Globus pallidus (tissue), 1 donor: ENCODE results near the gene MAPK8IP1.
"Not testable (repeated sequence)": the region's sequence is repeated elsewhere in the genome, so short reads cannot be mapped to it uniquely, and the experiment has no call there.

Experiments used
- DNase-seq: peaks from one replicate; pipeline ENCODE4 v3.0.0-alpha.2; 2015; ENCODE audit warnings: low spot score

The MAPK8IP1 gene

DNA sequence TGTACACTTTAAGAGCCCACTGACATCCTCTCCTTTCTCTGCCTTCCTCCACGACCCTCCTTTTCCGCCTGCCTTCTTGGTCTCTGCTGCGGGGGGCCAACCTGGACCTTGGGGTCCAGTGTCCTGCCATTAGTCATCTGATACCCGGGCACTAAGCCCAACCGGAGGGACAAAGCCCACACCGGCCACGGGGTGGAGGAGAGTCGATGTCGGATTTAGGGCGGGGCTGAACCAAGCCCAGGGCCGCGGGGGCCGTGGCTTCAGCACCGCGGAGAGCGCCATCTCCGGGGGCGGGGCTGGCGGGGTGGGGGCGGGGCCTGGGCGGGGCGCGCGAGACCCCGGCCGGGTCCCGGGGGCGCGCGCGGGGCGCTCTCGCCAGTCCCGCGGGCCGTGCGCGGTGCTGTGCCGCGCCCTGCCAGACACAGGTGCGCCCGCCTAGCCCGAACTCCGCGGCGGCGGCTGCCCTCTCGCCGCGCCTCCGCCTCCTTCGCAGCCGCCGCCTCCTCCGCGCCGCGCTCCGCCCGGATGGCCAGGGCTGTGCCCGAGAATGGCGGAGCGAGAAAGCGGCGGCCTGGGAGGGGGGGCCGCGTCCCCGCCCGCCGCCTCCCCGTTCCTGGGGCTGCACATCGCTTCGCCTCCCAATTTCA lies at the start of gene MAPK8IP1:
Gene MAPK8IP1, plus strand, starts transcription at position 378 of the 647 bp plus-strand sequence. Its CDS starts 170 bp downstream, at position 548.
- no peak for DNase-seq

DNA sequence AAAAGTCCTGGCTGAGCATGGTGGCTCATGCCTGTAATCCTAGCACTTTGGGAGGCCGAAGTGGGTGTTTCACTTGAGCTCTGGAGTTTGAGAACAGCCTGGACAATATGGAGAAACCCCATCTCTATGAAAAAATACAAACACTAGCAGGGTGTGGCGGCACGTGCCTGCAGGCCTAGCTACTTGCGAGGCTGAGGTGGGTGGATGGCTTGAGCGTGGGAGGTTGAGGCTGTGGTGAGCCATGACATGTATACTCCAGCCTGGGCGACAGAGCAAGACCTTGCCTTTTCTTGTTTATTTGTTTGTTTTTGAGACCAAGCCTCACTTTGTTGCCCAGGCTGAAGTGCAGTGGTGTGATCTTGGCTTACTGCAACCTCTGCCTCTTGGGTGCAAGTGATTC lies 46.2 kb upstream of the MAPK8IP1 start:
- no peak for DNase-seq

DNA sequence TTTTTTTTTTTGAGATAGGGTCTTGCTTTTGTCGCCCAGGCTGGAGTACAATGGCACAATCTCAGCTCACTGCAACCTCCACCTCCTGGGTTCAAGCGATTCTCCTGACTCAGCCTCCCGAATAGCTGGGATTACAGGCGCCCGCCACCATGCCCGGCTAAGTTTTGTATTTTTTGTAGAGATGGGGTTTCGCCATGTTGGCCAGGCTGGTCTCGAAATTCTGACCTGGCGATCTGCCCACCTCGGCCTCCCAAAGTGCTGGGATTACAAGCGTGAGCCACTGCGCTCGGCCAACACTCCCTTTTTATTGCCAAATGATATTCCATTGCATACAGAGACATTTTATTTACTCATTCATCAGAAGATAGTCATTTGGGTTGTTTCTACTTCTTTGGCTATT lies 45.2 kb upstream of the MAPK8IP1 start:
- DNase-seq, result not testable (repeated sequence)

DNA sequence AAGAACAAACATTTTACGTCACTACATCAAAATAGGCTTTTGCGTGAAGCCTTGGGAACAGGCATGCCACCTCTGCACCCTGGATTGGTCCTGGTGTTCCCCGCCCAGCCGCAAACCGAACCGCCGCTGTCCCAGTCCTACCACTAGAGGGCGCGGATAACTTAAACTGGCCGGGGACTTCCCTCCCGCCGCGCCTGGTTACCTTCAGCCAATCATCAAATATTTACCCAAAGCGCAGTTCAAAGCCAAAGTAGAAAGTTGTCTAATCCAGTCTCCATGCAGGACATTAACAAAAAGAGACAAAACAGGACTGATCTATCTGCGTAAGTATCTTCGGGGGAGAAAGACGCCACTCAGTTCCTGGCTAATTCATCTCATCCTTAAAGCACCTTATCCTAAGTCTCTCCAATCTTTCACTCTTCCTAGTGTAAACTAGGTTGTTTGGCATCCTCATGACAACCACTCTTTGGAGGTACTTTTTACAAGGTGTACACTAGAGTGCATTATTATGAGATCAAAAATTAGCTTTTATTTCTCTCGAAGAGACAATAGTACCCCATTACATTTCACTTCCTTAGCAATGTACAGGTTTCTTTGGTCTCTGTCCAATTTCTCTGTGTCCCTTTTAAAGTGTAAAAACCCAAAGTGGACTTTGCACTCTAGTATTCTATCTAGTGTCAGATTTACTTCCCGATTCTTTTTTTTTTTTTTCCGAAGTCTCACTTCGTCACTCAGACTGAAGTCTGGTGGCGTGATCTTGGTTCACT lies 42.1 kb upstream of the MAPK8IP1 start:
- DNase-seq, result peak; percentile 79

DNA sequence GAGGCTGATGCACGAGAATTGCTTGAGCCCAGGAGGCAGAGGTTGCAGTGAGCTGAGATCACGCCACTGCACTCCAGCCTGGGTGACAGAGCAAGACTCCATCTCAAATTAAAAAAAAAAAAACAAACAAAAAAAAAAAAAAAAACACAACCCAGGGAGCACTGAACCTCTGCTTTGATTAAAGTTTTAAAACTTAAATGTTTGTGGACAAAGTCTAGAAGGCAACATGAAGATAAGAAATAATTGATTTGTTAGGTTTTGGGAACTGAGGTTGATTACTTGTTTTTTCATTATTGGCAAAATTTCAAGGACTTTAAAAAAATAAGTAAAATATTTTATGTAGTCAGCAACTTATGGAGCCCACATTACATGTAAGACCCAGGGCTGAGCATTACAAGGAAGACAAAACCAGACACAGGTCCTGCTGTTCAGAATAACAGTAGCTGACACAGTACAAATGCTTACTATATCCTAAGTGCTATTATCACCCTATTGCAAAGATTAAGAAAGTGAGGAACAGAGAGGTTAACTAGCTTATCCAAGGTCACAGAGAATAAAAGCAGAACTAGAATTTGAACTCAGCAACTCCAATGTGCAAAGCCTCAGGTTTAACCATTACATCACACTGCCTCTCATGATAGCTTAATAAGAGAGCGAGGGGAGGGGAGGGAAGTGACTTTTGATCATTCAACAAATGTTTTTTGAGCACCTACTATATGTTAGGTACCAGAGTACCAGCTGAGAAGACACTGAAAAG lies 40.5 kb upstream of the MAPK8IP1 start:
- DNase-seq, result no peak

DNA sequence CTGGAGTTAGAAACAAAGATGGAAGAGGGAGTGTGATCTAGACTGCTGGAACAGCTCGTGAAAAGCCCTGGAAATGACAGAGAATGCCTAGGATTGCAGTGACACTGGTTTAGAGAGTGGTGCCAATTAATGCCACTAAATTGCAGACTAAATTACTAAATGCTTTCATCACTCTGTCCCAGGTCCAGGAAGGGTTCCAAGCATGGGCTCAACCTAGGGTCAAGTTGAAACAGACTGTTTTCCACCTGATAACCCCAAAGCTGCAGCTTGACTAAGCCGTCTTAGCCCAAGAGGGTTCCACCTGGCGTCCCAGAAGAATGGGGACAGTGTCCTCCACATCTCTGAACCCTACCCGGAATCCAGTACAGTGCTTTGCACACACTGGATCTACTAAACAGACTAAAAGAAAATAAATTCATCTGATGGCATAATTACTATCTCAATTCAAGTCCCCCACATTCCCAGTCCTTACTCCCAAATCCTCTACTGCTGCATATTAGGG lies 39.2 kb upstream of the MAPK8IP1 start:
- no peak for DNase-seq

DNA sequence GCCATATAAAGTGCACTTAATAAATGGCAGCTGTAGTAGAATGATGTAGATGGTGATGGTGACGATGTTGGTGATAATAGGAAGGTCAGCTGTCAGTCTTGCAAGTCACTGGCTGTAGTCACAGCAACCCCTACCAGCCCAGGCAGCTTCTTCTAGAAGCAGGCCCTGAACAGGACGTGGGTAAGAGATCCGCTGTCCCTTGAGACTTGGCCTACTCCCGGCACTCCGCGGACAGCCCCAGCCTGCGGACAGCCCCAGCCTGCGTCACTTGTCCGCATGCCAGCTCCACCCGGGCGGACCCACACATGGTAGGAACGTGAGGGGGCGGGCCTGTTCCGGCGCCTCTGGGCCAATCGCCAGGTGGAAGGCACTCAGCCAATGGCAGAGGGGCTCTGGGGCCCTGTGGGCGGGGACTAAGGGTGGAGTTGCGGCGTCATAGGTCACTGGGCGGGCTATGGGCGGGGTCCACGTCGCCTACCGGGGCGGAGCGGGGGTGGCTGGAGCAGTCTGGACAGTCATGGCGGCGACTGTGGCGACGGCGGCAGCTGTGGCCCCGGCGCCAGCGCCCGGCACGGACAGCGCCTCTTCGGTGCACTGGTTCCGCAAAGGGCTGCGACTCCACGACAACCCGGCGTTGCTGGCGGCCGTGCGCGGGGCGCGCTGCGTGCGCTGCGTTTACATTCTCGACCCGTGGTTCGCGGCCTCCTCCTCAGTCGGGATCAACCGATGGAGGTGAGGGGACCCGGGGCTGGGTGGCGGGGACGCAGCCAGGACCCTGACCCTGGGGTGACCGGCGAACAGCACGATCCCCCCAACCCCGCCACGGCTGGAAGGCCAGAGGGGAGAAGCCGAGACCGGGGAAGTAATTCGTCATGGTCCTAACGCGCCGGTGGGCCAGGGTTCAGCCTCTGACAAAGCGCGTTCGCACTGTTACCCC lies 38.2 kb upstream of the MAPK8IP1 start, which contains the start of gene CRY2:
Gene CRY2, plus strand, starts transcription at position 502 of the 937 bp plus-strand sequence. Its CDS starts 16 bp downstream, at position 518.
- peak; percentile 97 for DNase-seq

DNA sequence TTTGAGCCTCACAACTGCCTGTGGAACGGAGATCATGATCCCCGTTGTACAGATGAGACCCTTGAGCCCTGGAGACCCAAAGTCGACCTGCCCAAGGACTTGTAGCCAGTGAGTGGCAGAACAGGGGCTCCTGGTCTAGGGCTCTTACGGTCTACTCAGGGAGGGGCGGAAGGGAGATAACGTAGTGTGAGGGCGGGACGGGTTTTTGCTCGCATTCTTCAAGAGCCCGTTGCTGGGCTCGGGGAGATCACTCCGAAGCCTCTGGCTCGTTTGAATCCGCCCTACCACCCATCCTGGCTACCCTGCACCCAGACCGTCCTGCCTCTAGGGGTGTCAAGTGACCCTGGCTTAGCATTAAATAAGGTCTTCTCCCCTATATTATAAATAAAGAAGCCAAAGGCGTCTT lies 37.5 kb upstream of the MAPK8IP1 start:
- no peak for DNase-seq

DNA sequence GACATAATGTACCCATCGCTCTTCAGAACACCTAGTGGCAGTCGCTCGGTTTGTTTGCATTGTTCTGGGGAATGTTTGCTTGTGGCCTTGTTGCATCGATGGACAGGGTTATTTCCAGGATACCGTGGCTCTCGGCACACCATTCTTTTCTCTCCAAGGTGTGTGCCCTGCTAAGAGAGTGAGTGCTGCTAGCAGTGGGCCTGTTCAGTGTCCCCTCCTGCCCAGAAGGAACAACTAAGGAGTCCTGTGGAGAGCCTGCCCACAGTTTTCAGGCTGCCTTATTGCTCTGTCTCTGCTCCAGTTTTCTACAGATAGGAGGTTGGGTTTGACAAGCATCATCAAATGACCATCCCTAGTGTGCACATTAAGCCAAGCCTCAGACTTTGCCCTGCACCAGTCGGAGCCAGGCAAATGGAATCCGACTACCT lies 36.8 kb upstream of the MAPK8IP1 start:
- no peak for DNase-seq

DNA sequence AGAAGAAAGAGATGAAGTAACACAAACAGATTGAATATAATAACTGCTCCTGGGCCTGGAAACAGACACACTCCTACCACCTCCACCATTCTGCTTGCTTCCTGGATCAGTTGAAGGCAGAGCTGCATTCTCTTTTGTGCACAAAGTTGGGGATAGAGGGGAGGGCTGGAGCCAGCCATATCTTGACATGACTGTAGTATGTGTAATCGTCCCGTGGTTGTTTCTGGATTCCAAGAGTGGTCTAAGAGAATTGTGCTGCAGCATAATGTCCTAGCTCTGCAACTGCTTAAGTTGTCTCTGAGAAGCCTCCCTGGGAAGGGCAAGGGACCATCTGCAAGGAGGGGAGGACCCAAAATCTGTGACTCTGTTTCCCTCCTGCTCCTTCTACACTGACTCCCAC lies 35.0 kb upstream of the MAPK8IP1 start:
- no peak for DNase-seq

DNA sequence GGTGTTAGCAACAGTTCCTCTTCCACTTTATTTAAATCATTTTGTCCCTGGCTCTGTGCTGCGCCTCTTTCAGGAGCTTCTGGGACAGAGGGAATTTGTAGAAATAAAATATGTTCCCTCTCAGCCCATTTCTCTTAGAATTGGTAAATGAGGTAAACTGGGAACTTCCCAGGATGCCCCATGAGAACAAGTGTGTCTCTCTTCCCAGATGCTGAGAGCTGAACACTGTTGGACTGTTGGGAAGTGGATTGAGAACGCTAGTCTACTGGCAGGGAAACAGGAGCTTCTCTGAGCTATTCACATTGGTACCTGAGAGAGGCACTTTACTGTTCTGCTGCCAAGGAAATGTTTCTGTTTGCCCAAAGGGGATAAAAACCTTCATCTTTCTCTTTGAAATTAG lies 34.2 kb upstream of the MAPK8IP1 start:
- DNase-seq, result no peak

DNA sequence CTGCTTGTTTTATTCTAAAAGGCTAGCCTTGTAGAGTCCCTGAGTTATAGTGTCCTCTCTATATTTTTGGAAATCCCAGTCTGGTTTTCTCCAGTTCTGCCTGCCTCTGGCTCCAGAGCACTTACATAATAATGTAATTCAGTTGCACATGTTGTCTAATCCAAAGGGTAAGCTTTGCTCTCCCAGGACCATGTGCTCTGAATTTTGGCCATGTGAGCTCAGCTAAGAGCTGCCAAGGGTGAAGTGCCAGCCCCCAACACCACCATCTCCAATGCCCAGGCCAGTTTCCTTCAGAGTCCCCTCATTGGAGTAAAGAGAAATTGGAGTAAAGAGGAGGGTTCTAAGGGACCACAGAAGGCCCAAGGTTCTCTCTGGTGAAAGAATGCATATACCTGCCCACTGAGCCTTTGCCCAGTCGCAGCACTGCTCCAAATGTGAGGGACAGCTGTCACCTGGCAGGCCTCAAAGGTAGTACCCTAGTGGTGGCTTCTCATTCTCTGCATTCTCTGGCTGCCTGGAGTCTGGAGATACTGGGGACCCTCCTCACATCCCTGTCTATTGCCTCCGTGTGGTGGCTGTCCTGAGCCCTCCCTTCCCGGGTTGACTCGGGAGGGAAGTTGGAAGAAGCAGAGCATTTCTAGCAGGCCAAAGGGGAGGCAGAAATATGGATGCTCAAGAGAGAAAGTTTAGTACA lies 33.3 kb upstream of the MAPK8IP1 start:
- peak; percentile 60 for DNase-seq

DNA sequence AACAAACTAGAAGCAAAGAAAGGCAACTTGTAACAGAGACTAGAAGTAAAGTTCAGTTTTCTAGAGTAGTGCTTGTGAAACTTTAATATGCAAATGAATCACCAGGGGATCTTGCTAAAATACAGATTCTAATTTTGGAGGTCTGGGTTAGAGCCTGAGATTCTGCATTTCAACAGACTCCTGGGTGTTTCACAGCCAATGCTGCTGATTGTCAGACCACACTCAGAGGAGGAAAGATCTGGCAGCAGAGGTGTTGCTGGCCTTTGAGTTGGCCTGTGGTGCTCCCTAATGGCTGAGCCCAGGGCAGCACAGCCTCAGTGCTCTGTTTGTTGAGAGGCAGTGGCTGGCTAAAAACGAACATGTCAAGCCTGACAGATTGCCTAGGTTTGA lies 32.7 kb upstream of the MAPK8IP1 start:
- DNase-seq, result no peak

DNA sequence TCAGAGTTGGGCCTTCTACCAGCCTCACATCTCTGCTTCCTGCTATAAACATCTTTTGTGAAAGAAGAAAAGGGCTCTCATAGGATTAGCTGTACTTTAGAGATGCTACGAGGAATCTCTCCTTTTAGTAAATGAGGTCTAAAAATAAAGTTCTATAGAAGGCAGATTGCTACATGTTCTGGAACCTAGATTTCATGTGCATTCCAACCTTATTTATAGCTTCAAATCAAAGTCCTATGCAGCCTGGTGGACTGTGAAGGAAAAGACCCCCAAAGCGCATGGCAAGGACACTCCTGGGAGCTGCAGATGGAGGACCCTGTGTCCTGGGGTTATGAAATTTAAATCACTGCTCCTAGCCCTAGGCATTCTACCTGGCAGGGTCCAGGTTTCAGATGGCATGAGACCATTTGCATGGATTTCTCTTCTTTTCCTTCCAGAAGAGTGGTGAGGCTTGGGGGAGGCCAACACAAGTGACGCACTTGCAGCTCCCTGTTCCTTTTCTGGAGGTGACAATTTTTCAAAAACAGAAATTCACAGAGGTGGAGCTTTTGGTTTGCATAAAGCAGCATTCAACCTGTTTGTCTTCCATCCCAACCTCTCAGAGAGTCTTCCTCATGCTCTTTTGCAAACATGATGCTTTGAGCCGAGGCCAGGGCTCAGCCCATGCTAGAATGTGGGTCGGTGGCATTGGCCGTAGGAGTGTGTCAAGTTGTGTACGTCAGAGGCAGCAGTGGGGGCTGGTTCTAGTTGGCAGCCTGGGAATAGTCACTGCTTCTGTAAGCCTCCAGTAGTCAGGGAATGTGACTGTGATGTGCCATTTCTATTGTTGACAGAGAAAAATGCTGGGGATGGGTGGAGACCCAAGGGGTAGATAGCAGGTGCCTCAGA lies 31.9 kb upstream of the MAPK8IP1 start:
- DNase-seq, result no peak

DNA sequence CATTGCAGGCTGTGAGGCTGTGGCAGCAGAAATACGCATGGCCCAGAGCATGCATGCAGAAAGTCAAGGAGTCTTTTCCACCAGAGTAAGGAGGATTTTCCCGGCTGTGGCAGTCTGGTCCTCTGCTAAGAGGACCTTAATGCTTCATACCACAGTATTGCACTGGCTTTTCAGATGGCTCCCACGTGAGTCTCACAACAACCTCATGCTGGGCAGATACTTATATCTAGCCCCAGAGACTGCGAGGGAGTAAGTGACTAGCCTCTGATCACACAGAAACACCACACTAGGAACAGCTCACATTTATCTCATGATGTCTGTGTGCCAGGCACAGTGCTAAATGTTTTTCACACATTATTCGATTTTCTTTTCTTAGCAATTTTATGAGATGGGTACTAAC lies 30.1 kb upstream of the MAPK8IP1 start:
- no peak for DNase-seq

DNA sequence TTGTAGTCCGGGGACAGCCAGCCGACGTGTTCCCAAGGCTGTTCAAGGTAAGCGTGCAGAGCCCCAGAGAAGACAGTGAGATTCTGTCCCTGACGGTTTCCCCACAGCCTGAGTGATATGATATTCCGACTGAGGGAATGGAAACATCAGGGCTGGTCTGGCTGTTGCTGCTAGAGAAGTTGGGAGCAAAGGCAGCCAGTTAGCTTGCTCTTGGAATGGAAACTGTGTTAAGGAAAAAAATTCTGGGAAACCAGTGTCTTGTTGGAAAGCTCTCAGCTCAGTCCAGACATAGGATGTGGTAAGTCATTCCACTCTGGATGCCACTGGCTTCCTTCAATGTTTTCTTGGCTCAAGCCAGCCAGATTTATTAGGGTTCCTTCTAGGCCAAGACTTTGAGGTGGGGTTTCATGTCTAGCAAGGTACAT lies 29.4 kb upstream of the MAPK8IP1 start:
- DNase-seq, result no peak

DNA sequence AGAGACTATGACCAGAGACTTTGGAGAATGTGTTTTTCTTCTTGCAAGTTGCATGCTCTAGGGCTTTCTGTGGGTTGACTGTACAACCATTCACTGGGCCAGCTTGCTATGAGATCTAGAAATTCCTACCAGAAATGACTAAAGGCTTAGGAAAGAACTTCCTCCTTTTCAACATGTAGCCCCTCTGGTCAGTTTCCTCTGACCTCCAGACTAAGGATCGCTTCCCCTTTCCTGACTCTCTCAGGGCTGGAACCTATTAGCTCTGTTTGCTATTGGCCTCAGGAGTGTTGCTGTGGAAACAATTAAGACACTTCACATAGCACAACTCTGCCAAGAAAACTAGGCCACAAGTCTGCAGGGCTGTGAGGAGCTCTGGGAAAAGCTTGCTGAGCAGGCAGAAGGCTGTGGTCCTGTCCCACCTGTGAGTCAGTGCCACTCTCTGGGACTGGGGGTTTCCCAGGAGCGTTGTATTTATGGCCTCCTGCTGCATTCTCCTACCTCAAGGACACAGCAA lies 27.4 kb upstream of the MAPK8IP1 start:
- DNase-seq, result peak; percentile 64

DNA sequence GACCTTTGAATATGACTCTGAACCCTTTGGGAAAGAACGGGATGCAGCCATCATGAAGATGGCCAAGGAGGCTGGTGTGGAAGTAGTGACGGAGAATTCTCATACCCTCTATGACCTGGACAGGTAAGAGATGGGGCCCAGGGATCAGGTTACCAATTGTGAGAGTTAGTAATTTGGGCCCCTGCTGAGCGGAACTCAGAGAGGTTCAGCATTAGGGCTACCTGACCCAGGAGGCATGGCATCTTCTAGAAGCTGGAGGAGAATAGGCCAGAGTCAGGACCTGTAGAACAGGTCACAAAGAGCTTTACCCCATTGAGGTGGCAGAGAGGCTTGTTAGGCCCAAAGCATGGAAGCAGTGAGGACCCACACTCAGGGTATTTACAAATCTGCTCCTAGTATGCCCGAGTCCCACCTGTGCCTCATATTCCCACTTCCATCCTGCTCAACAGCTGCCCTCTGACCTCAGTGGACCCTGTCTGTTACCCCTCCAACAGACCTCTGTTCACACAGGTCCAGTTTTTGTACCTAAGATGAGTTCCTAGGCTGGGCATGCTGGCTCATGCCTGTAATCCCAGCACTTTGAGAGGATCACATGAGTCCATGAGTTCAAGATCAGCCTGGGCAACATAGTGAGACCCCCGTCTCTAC lies 26.6 kb upstream of the MAPK8IP1 start:
- no peak for DNase-seq

DNA sequence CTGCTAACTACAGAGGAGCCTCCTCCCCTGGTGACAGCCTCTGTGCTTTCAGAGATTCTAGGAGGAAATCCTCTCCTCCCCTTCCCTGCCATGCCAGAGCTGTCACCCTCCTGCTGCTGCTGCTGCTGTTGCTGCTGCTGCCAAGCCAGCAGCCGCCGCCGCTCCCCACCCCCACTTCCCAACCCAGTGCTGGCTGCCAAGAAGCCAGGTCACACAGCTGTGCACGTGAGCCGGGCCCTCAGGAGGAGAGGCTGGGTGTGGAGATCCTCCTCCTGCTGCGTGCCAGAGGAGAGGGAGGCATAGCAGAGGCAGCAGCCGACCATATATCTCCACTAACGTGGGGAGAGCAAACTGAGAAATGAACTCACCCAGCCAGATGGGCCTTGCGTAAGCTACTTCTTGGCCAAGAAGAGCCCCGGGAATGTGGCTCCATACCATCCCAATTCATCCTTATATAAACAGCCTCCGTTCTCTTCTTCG lies 25.8 kb upstream of the MAPK8IP1 start:
- peak; percentile 82 for DNase-seq
